ENCODE results near the gene LRP2BP.
"Not testable (repeated sequence)": the region's sequence is repeated elsewhere in the genome, so short reads cannot be mapped to it uniquely, and the experiment has no call there.

The LRP2BP gene

GRCh38 chr4:185358959-185359358 lies 36.8 kb downstream of the LRP2BP start:
- DNase-seq = no peak

GRCh38 chr4:185358514-185358913 lies 37.2 kb downstream of the LRP2BP start:
- no peak for DNase-seq

- DNase-seq = no peak
Measured at GRCh38 chr4:185357733-185358440, 37.8 kb downstream of the LRP2BP start.

GRCh38 chr4:185357211-185357610 lies 38.5 kb downstream of the LRP2BP start:
- DNase-seq = no peak

- no peak for DNase-seq
Measured at GRCh38 chr4:185352741-185353140, 43.0 kb downstream of the LRP2BP start.

GRCh38 chr4:185352202-185352601 lies 43.5 kb downstream of the LRP2BP start:
- no peak for DNase-seq

DNA sequence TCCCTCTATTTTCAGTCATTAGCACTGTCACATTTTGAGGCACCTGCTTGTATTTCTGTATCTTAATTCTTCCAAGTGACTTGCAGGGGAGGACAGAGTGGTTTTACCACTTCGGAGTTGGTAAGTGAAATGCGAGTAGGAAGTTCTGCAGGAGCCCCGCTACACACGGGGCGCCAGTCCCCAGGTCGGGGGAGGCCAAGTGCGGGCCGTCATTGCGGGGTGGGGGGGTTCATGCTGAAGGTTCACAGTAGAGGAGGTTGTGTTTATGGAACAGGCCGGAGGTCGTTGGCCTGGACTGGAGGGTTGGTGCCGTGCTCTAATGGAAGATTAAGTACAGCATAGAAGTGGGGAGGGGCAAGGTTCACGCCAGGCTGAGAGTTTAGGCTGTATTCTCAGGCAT lies 44.0 kb downstream of the LRP2BP start:
- DNase-seq = no peak

- no peak for DNase-seq
Measured at GRCh38 chr4:185346975-185347601, 48.6 kb downstream of the LRP2BP start.

GRCh38 chr4:185344743-185345538 lies 50.8 kb downstream of the LRP2BP start:
- DNase-seq = no peak

GRCh38 chr4:185343726-185344581 lies 51.8 kb downstream of the LRP2BP start:
- no peak for DNase-seq

DNA sequence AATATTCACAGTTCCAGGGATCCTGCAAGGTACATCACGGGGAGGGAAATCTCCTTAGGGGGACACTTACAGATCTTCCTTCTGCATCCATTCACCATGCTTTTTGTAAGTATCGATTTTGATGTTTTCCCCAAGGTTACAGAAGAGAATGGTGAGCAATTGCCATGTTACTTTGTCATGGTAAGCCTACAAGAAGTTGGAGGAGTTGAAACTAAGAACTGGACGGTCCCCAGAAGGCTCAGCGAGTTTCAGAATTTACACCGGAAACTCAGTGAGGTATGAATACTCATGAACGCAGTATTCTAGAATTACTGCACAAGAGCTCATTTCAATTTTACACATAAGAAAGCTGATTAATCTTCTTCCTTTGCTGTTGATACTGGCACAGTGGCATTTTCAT lies 53.9 kb downstream of the LRP2BP start:
- no peak for DNase-seq

DNA sequence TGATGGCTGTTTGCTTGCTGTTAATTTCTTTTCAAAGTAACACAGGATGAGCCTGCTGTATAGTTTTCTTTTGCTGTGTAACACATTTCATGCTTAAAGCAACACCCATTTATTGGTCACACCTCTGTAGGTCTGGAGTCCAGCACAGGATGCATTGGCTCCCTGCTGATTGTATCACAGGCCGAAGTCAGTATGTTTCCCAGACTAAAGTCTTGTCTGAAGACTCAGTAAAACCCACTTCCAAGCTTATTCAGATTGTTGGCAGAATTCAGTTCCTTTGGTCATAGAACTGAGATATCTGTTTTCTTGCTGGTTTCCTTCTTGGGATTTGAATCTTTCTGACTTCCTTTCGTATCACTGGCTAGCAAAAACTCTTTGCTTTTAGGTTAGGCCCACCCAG lies 54.3 kb downstream of the LRP2BP start:
- DNase-seq = no peak

GRCh38 chr4:185339941-185340340 lies 55.8 kb downstream of the LRP2BP start:
- no peak for DNase-seq

DNA sequence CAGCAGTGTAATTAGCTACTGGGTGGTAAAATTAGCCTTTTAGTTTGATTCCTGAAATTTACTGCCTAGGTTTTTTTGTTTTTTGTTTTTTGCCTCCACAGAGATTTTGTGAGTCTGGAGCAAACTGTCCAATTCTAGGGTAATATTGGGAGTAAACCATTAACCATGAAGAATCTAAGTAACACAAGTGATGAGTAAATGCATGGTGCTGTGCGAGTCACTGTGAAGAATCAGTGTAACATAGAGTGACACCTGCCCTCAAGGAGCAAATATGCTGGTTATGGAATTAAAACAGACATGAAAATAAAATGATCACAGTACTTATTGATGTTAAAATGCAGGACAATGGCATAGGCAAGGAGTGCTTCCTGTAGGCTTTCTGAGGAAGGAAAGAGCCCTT lies 60.1 kb downstream of the LRP2BP start:
- DNase-seq = no peak

DNA sequence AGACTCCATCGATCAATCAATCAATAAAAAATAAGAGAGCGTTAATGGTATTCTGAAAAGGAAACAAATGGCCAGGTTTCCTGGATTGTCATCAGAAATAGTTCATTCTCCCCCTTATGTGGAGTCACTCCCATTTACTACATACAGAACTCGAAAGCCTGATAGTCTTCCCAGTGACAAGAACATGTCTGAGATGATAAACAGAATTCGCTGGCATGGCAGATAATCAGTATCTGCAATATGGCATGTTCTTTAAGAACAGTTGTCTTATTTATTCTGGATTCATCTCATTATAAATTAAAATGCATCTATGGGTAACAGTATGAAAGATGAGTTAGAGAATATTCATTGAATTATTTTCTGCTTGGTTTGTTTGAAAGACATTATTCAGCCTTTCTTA lies 61.4 kb downstream of the LRP2BP start:
- DNase-seq = no peak

- DNase-seq = no peak
Measured at GRCh38 chr4:185332575-185333464, 62.9 kb downstream of the LRP2BP start.

DNA sequence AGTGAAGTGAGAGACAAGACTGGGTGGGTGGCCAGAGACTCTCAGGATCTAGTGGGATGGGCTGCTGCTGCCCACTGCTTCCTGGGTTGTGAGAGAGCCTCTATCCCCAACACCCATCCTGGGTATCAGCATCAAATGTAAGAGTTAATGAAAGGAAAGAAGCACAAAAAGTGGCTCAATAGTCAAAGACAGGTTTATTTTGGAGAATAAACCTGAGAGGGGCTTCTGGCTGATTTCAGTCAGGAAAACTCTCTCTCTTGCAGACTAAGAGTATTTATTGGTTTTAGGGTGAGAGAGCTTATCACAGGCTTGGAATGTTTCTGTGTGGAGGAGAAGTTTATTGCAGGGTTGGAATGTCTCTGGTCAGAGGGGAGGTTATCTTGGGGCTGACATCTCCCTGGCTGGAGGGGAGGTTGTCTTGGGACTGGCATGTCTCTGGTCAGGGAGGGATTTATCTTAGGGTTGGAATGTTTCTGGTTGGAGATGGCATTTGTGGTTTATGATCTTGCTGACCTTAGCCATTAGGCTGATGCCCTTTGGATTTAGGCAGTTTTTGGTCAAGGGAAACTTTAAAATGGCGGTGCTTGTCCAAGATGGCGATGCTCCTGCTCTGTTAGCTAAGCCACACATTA lies 65.7 kb downstream of the LRP2BP start:
- not testable (repeated sequence) for DNase-seq

DNA sequence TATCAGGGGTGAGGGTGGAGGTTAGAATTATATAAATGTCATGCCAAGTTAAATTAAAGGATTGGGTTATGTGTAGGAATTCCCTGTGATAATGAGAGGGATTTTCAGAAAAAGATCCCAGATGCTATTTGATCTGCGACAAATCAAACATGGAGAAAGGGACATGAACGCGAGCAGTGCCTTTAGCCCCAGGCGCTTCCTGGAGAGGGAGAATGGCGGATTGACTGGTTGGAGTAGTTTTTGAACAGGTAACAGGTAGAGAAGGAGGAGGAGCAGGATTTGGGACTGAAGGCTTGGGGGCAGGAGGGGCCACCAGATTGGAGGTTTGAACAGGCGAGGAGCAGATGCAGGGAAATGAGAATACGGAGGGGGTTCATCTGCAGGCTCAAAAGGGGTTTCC lies 67.1 kb downstream of the LRP2BP start:
- DNase-seq = no peak

- DNase-seq = not testable (repeated sequence)
Measured at GRCh38 chr4:185325721-185326120, 70.0 kb downstream of the LRP2BP start.

DNA sequence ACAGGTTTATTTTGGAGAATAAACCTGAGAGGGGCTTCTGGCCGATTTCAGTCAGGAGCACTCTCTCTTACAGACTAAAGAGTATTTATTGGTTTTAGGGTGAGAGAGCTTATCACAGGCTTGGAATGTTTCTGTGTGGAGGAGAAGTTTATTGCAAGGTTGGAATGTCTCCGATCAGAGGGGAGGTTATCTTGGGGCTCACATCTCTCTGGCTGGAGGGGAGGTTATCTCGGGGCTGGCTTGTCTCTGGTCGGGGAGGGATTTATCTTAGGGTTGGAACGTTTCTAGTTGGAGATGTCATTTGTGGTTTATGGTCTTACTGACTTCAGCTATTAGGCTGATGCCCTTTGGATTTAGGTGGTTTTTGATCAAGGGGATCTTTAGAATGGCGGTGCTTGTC lies 71.4 kb downstream of the LRP2BP start:
- not testable (repeated sequence) for DNase-seq

DNA sequence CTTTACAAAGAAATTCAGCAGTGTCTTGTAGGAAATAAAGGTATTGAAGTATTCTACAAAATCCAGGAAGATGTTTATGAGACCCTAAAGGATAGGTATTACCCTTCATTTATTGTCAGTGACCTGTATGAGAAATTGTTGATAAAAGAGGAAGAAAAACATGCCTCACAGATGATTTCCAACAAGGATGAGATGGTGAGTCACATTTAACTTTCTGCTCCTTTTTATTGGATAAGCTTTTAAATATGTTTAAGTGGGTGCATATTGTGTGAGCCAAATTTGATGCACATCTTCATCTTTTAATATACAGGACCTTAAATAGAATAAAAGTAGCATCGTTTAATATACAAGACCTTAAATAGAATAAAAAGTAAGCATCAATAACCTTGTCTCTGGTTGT lies 72.1 kb downstream of the LRP2BP start:
- DNase-seq = no peak

Measured in CD4-positive, alpha-beta T cell treated with Interleukin-21 for 1 hour (primary cell).